Epithelial cell of proximal tubule (primary cell): Measurements from ENCODE around the gene MAGI1. TPM values are rescaled to one million over a fixed set of nuclear protein-coding genes. Genes with fewer than 3 reads are reported as not detected.

ENCODE experiments used
- DNase-seq: peaks from one replicate; pipeline ENCODE4 v3.0.0-alpha.2; 2011; ENCODE audit warnings: low read depth
- H3K4me3 ChIP-seq: 2 replicates; pipeline ENCODE4 v1.5.1; 2011; ENCODE audit warnings: low read depth, mild to moderate bottlenecking, low read length
- total RNA-seq: library from RNA; depleted of rRNA; stranded (reverse); fragments of >200 nt; gene quantifications from 2 replicates; pipeline ENCODE4 v1.2.3, GENCODE V29; 2015
- TF ChIP-seq, protein P1 (sequence below): conservative IDR thresholded peaks from 2 replicates; pipeline ENCODE4 v1.5.1; 2012; ENCODE audit warnings: low read depth, mild to moderate bottlenecking, low read length

MAGI1 gene
- total RNA-seq, 1 donor from 2014 or later, result 9.6 TPM

DNA sequence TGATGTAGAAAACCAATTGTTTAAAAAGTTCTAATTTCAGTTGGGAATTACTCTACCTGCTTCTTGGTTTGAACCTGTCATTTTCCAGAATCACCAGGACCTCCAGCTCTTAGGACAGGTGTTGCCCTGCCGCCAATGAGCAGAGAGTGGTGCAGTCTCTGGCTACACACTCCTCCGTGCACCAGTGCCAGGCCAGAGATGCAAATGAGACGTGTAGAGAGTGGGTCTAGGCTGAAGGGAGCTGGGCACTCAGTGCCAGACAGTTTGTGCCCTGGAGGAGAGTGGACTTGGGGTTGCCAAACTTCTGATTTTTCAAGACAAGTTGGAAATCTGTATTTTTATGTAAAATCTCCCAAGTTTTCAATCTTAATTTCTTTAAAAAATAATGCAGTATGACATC is 566.2 kb downstream of the MAGI1 start:
- DNase-seq, result no peak
- H3K4me3 ChIP-seq, result no peak overlapping the region
- TF ChIP-seq, protein P1, sequence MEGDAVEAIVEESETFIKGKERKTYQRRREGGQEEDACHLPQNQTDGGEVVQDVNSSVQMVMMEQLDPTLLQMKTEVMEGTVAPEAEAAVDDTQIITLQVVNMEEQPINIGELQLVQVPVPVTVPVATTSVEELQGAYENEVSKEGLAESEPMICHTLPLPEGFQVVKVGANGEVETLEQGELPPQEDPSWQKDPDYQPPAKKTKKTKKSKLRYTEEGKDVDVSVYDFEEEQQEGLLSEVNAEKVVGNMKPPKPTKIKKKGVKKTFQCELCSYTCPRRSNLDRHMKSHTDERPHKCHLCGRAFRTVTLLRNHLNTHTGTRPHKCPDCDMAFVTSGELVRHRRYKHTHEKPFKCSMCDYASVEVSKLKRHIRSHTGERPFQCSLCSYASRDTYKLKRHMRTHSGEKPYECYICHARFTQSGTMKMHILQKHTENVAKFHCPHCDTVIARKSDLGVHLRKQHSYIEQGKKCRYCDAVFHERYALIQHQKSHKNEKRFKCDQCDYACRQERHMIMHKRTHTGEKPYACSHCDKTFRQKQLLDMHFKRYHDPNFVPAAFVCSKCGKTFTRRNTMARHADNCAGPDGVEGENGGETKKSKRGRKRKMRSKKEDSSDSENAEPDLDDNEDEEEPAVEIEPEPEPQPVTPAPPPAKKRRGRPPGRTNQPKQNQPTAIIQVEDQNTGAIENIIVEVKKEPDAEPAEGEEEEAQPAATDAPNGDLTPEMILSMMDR, result no peak

DNA sequence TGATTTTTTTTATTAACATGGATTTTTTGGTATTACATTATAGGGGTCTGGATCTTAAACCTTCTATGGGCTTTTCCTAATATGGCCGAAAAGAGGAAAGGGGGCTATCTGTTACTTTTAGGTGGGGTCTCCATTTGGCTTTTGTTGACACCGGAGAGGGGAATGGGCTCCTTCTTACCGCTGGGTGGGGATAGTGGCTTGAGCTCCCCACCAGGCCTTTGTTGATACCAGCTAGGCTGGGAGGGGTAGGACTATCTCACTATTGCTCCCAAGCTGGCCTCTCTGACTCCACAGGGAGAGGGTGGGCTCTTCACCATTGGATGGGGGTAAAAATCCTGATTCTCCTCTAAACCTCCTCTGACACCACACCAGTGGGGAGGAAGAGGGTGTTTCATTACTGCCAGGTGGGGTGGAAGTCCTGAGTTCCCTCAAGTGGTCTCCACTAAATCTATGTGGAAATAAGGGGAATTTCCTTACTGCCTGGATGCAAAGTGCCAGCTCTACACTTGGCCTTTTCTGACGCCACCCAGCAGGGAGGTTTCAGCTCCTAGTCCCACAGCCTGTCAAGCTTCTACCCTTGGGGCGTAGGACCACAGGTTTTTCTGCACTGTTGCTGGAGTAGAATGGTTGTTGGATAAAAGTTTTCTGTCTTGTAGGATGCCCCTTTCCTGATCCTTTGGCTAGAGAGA is 572.3 kb downstream of the MAGI1 start:
- no peak for DNase-seq
- TF ChIP-seq, protein P1, result no peak

DNA sequence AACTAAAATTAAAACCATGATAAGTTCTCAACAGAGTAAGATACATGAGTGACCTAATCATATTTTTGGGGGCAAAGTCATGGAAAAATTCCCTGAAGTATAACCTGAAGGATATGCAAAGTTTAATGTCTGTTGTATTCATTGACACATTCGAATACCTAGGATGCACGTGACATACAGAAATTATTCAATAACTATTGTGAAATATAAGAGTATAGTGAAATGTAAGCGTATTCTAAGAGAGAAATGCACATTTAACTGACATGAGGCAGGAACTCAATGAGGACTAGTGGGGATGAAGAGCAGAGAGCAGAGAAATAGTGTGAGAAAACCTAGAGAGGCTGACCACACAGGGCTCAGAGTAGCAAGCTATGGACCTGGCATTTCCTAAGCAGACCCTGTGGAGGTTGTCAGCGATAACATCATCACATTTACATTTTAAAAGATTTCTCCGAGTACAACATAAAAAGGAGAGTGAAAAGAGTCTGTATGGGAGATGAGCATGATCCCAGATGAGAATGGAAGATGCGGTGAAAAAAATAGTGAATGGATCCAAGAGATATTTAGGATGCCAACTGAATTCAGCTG is 588.8 kb downstream of the MAGI1 start:
- DNase-seq, result no peak
- H3K4me3 ChIP-seq, result no peak overlapping the region
- TF ChIP-seq, protein P1, result no peak

More for the DNA sequence above, 572.3 kb downstream of the MAGI1 start:
- H3K4me3 ChIP-seq, result no peak overlapping the region

DNA sequence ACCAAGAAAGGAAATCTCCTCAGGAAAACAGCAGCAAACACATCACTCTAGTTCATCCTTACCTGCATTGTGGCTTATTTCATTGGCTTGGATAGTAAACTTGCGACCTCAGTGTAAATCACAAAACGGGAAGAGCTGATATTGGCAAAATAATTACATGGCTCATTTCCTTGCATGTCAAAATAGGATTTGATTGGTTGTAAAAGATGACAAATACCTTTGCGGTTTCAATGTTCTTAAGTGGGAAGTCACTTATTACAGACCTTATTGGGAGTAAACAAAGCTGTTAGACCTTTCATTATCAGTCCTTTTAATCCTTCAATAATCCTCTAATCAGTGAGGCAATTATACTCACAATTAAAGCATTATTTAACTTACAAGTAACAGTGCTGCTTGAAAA is 590.6 kb downstream of the MAGI1 start:
- no peak for DNase-seq
- TF ChIP-seq, protein P1, result no peak
- H3K4me3 ChIP-seq, result no peak overlapping the region

DNA sequence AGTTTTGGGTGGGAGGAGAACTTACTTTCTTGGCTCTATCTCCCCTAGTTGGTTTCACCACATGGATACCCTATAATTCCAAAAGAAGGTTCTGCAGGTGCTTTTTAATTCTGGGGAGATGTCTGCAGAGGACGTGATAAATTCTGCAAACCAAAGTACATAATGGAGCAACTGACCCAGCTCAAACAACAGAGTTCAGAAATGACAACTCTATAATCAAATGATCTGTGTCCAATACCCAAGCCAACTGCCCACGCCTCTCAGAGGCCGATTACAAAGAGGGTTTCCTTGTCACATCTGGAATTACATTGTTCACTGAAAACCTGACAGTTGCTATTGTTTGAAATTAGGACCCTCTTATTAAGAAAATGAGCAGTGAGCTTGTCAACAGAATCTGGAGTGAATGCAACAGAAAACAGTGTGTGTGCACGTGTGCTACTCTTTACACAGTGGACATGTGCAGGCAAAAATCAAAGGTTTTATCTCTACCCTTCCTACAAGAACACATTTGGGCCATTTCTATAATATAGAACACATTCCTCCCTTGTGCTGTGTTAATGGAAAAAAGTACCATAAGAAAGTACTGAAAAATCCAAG is 593.0 kb downstream of the MAGI1 start:
- TF ChIP-seq, protein P1, result no peak
- no peak for DNase-seq

DNA sequence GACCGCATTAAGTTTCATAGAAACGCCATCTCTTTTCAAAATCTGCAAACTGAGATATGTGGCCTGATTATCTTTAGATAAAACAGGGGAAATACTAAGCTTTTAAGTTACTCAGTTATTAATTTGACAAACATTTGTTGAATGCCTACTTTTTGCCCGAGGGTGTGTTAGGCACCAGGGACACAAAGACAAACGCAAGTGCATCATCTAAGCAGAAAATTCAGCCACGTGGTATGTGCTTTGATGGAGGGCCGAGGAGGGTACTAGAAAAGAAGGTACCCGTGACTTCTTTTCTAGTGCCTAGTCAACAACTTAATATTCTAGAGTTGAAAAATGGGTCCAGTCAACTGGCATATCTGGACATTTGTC is 594.3 kb downstream of the MAGI1 start:
- no peak for DNase-seq
- TF ChIP-seq, protein P1, result no peak
- H3K4me3 ChIP-seq, result no peak overlapping the region

More for the DNA sequence above, 593.0 kb downstream of the MAGI1 start:
- H3K4me3 ChIP-seq, result no peak overlapping the region
